Common myeloid progenitor, CD34-positive (primary cell): ENCODE results near the gene CPD.

Experiments
- CTCF ChIA-PET: fragments of 350-600 bp; sonication (Branson Sonifier 250); formaldehyde crosslinking; loops from one replicate; lab custom pipeline; 2021; ENCODE audit warnings: antibody characterized with exemption; lab: Charles Lee
- POLR2A ChIA-PET: fragments of 350-600 bp; sonication (Branson Sonifier 250); formaldehyde crosslinking; loops from one replicate; lab custom pipeline; 2021; ENCODE audit warnings: antibody characterized with exemption; lab: Charles Lee
- DNase-seq, 3 donors: peaks; one replicate each; pipeline versions ENCODE4 v3.0.0 to v3.0.0-alpha.2; 2013
- H3K27ac ChIP-seq, 2 experiments: 1 replicate in 1 of 2; 2 replicates in 1 of 2; pipeline ENCODE4 v1.7.0; 2013; ENCODE audit warnings: inconsistent platforms in 2 of 2, low read length in 2 of 2, mild to moderate bottlenecking in 2 of 2, low read depth in 1 of 2, moderate library complexity in 1 of 2; ENCODE audit not compliant: severe bottlenecking in 2 of 2, insufficient read depth in 1 of 2, poor library complexity in 1 of 2
- H3K27me3 ChIP-seq, 5 experiments: replicated peaks in 2 of 5; 1 replicate in 3 of 5; 2 replicates in 2 of 5; pipeline versions ENCODE4 v1.6.1 to v1.7.0; 2013; ENCODE audit warnings: low read length in 4 of 5, mild to moderate bottlenecking in 2 of 5, moderate library complexity in 2 of 5, inconsistent platforms in 1 of 5; ENCODE audit not compliant: insufficient read depth in 5 of 5, control insufficient read depth in 4 of 5
- H3K36me3 ChIP-seq, 4 experiments: 1 replicate in 2 of 4; 2 replicates in 2 of 4; pipeline versions ENCODE4 v1.6.1 to v1.7.0; 2013; ENCODE audit warnings: low read length in 3 of 4, control low read depth in 1 of 4, mild to moderate bottlenecking in 1 of 4; ENCODE audit not compliant: control insufficient read depth in 4 of 4, insufficient read depth in 4 of 4
- H3K4me1 ChIP-seq, 4 experiments: 1 replicate in 3 of 4; 2 replicates in 1 of 4; pipeline versions ENCODE4 v1.6.1 to v1.7.1; 2013; ENCODE audit warnings: low read length in 3 of 4, mild to moderate bottlenecking in 3 of 4, control low read depth in 1 of 4, inconsistent platforms in 1 of 4, moderate library complexity in 1 of 4; ENCODE audit not compliant: control insufficient read depth in 4 of 4, insufficient read depth in 4 of 4; ENCODE audit errors: control extremely low read depth in 1 of 4
- H3K4me3 ChIP-seq, 7 experiments: 1 replicate in 4 of 7; 2 replicates in 3 of 7; pipeline versions ENCODE4 v1.5.1 to v1.7.0; 2013; ENCODE audit warnings: mild to moderate bottlenecking in 7 of 7, low read length in 6 of 7, moderate library complexity in 6 of 7, inconsistent platforms in 2 of 7, low read depth in 2 of 7, control low read depth in 1 of 7; ENCODE audit not compliant: insufficient read depth in 4 of 7, control insufficient read depth in 1 of 7; ENCODE audit errors: extremely low read depth in 1 of 7
- H3K9me3 ChIP-seq, 5 experiments: 1 replicate in 4 of 5; 2 replicates in 1 of 5; pipeline versions ENCODE4 v1.6.1 to v1.7.1; 2013; ENCODE audit warnings: low read length in 4 of 5, mild to moderate bottlenecking in 2 of 5, inconsistent platforms in 1 of 5, low read depth in 1 of 5, moderate library complexity in 1 of 5; ENCODE audit not compliant: control insufficient read depth in 4 of 5, insufficient read depth in 2 of 5; ENCODE audit errors: control extremely low read depth in 1 of 5
- WGBS: methylation state at CpG from one replicate; pipeline ENCODE4 v1.1.5; 2013; ENCODE audit not compliant: insufficient coverage; 5-methylcytosine and 5-hydroxymethylcytosine counted together

CPD gene

GRCh38 chr17:30376621-30377452, 1.9 kb upstream of the CPD start:
- H3K4me3 ChIP-seq = no peak overlapping the region
- H3K27ac ChIP-seq = no peak overlapping the region
- CTCF ChIA-PET = interaction anchor here (1.0 to 2.2 kb wide), 3 partner anchors 8 to 36 kb away, joined by 3 to 7 read pairs (median 3); no protein-coding TSS in a partner anchor
- POLR2A ChIA-PET = no interaction called here
- no peak for DNase-seq
- peaks cover 15 to 27% (median 26%) of the 10 kb centered on the region in 4 experiments for H3K4me1 ChIP-seq
- H3K36me3 ChIP-seq = peaks cover 0 to 2% (median 0%) of the 10 kb centered on the region in 4 experiments
- H3K27me3 ChIP-seq = peaks cover 0 to 16% (median 12%) of the 10 kb centered on the region in 5 experiments
- 88% methylated on average over 8 of the region's 12 CpGs for WGBS
- H3K9me3 ChIP-seq = no peaks in the 10 kb centered on the region

- WGBS = 95% methylated on average over 4 of the region's 11 CpGs
- peaks cover 0 to 16% (median 12%) of the 10 kb centered on the region in 5 experiments for H3K27me3 ChIP-seq
- no peaks in the 10 kb centered on the region for H3K9me3 ChIP-seq
- peak overlapping the region in 4 of 7 experiments; percentile 78 to 86 (median 83) for H3K4me3 ChIP-seq
- CTCF ChIA-PET = interaction anchor here (0.5 to 2.2 kb wide), 4 partner anchors 9 to 37 kb away, joined by 3 to 7 read pairs (median 3); no protein-coding TSS in a partner anchor
- no peak for DNase-seq
- POLR2A ChIA-PET = interaction anchor here (0.6 kb wide), 1 partner anchor 37 kb away, joined by 4 read pairs; no protein-coding TSS in a partner anchor
- peaks cover 0 to 2% (median 0%) of the 10 kb centered on the region in 4 experiments for H3K36me3 ChIP-seq
- H3K4me1 ChIP-seq = peaks cover 15 to 27% (median 26%) of the 10 kb centered on the region in 4 experiments
- no peak overlapping the region for H3K27ac ChIP-seq
Observed at GRCh38 chr17:30377574-30378240, 1.0 kb upstream of the CPD start.

- H3K27me3 ChIP-seq = peaks cover 0 to 16% (median 10%) of the 10 kb centered on the region in 5 experiments
- 1% methylated on average over 28 of the region's 31 CpGs for WGBS
- no peak overlapping the region for H3K27ac ChIP-seq
- peaks cover 0 to 2% (median 0%) of the 10 kb centered on the region in 4 experiments for H3K36me3 ChIP-seq
- DNase-seq = peak; percentile 34 to 68 (median 49)
- peaks cover 15 to 29% (median 26%) of the 10 kb centered on the region in 4 experiments for H3K4me1 ChIP-seq
- ChIA-PET POLR2A (interaction anchor here (0.6 kb wide), 1 partner anchor 38 kb away, joined by 4 read pairs; no protein-coding TSS in a partner anchor), CTCF (interaction anchor here (1.2 to 2.2 kb wide), 3 partner anchors 12 to 37 kb away, joined by 3 to 7 read pairs (median 3); no protein-coding TSS in a partner anchor)
- H3K9me3 ChIP-seq = no peaks in the 10 kb centered on the region
- H3K4me3 ChIP-seq = peak overlapping the region; percentile 78 to 89 (median 82)
Observed at GRCh38 chr17:30378241-30378824, 394 bp upstream of the CPD start.

GRCh38 chr17:30379303-30379902, 676 bp downstream of the CPD start:
- CTCF ChIA-PET = interaction anchor here (1.7 kb wide), 1 partner anchor 34 kb away, joined by 3 read pairs; no protein-coding TSS in a partner anchor
- peak in 2 of 3 donors; percentile 13 to 21 for DNase-seq

GRCh38 chr17:30379903-30380381, 1.2 kb downstream of the CPD start:
- 78% methylated on average over 3 of the region's 5 CpGs for WGBS
- Histone ChIP-seq H3K27me3 (peaks cover 0 to 16% (median 8%) of the 10 kb centered on the region in 5 experiments), H3K4me3 (peak overlapping the region; percentile 78 to 89 (median 82)), H3K36me3 (peaks cover 0 to 2% (median 0%) of the 10 kb centered on the region in 4 experiments), H3K4me1 (peaks cover 15 to 29% (median 26%) of the 10 kb centered on the region in 4 experiments), H3K9me3 (no peaks in the 10 kb centered on the region), H3K27ac (no peak overlapping the region)
- DNase-seq = no peak
- ChIA-PET CTCF (interaction anchor here (0.8 to 2.5 kb wide), 4 partner anchors 25 to 40 kb away, joined by 3 to 7 read pairs (median 4); no protein-coding TSS in a partner anchor), POLR2A (no interaction called here)

More at GRCh38 chr17:30379303-30379902, 676 bp downstream of the CPD start:
- Histone ChIP-seq H3K36me3 (peaks cover 0 to 2% (median 0%) of the 10 kb centered on the region in 4 experiments), H3K27me3 (peaks cover 0 to 16% (median 8%) of the 10 kb centered on the region in 5 experiments), H3K4me3 (peak overlapping the region; percentile 78 to 89 (median 82)), H3K27ac (peak overlapping the region in 1 of 2 experiments; percentile 18), H3K4me1 (peaks cover 15 to 29% (median 26%) of the 10 kb centered on the region in 4 experiments), H3K9me3 (no peaks in the 10 kb centered on the region)
- 1% methylated on average over 68 of the region's 68 CpGs for WGBS
- POLR2A ChIA-PET = no interaction called here
